Frontal cortex (tissue), 4 donors: ENCODE data around the gene PLEKHG4B. TPM values are rescaled to one million over a fixed set of nuclear protein-coding genes. Genes with fewer than 3 reads are reported as not detected.
"Not testable (repeated sequence)": the region's sequence is repeated elsewhere in the genome, so short reads cannot be mapped to it uniquely, and the experiment has no call there.

Source experiments
- DNase-seq, 2 donors: peaks; one replicate each; pipeline ENCODE4 v3.0.0; 2012; ENCODE audit warnings: low spot score in 2 of 2
- FAIRE-seq: peaks from 2 replicates; lab custom pipeline; 2012; peaks lifted over from hg19 to GRCh38; lab: Jason Lieb, UNC
- small RNA-seq: library from RNA; depleted of rRNA; stranded (forward); fragments of <200 nt; gene quantifications from one replicate; pipeline ENCODE3, GENCODE V24; 2014
- total RNA-seq: library from RNA; depleted of rRNA; stranded (reverse); fragments of >200 nt; gene quantifications from one replicate; pipeline ENCODE4 v1.2.3, GENCODE V29; 2014
- donor health status: control.
- donor health status: control.
- donor health status: control.

PLEKHG4B gene
- total RNA-seq, 1 donor from 2014 or later: 3.7 TPM

DNA sequence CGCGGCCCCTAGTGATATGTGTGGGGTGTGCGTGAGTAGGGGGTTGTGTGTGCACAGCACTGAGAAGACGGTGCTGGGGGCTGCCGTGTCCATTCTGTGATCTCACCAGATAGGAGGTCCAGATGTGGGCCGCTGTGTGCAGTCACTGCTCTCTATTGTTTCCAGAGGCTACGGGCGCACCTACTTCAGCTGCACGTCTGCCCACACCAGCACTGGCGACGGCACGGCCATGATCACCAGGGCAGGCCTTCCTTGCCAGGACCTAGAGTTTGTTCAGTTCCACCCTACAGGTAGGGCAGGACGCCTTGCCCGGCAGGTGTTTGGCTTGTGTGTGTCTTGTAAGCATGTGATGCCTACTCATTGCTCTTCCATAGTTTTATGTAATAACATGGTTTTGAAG, 138.7 kb downstream of the PLEKHG4B start:
- FAIRE-seq: no peak
- no peak for DNase-seq

DNA sequence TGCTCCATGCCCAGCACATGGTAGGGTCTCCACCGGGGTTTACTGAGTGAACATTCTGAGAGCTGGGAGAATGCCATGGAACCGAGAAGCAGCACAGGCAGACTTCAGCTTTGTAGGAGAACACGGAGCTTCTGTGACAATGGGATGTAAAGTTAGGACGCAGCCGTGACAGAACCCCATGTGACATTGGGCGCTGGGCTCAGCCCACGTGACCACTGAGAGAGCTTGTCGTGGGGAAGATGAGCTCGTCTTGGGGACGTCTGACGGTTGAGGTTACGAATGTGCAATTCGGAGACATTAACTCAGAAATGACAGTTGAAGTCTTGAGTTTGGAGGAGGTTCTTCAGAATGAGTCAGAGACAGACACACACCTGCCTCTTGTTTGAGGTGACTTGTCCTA, 139.7 kb downstream of the PLEKHG4B start:
- DNase-seq: no peak
- FAIRE-seq: no peak

DNA sequence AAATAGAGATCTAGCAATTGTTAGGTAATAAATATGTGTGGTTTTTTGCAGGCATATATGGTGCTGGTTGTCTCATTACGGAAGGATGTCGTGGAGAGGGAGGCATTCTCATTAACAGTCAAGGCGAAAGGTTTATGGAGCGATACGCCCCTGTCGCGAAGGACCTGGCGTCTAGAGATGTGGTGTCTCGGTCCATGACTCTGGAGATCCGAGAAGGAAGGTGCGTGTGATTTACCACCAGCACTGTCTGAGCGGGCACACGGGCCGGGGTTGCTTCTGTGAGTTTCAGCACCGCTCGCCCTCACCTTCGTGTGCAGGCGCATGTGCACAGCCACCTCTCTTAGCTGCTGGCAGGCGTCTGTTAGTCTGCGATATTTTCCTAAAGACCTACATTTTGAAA, 141.5 kb downstream of the PLEKHG4B start:
- not testable (repeated sequence) for FAIRE-seq, DNase-seq

DNA sequence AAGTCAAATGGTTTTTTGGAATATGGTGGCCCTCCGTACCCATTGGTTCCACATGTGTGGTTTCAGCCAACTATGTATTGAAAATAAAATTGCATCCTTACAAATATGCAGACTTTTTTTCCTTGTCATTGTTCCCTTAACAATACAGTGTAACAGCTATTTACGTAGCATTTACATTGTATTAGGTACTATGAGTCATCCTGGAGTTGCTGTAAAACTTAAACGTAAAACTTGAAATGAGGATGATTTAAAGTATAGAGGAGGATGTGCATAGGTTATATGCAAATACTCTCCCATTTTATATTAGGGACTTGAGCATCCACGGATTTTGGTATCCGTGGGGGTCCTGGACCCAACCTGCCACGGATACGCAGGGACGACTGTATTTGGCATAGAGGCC, 142.5 kb downstream of the PLEKHG4B start:
- FAIRE-seq (no peak), DNase-seq (no peak)

DNA sequence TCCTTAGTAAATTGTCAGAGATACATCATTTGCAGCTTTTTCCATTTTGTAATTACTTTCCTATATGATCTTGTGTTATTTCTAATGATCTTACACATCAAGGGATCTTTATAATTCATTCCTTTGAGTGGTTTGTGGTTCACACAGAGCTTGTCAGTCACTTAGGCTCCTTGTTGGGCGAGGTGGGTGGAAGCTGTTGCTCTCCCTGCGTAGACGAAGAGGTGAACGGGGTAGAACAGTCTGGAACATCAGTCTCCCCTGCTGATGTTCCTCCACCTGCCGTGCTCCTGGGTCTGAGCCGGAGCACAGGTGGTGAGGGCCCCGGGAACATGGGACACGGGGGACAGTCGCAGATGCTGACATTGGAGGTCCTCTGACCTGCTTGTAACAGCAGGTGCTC, 143.6 kb downstream of the PLEKHG4B start:
- DNase-seq, FAIRE-seq: not testable (repeated sequence)

DNA sequence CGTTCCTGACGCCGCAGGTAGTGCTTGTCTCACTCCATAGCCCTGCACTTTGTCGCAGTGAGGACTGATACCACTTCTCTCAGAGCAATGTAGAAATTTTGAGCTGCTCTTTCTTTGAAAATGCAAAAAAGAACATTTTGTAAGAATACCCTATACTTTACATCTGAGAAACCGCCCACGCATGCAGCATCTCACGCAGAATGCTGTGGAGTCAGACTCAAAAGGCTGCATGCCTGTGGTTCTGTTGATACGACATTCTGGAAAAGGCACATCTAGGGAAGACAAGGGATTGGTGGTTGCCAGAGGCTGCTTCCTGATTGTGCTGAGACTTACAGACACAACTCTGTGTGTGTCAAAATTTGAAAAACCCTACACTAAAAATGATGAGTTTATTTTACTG, 146.0 kb downstream of the PLEKHG4B start:
- not testable (repeated sequence) for DNase-seq, FAIRE-seq

Small RNA genes lying within 50 kb of the gene (small RNA-seq; reads per million reads assigned to genes)
- gene RF00019: not detected

Other genes with a start within 250 kb of the PLEKHG4B start
- 1.2 TPM for gene LRRC14B, start 99.3 kb downstream of the PLEKHG4B start, total RNA-seq
- 7.3 TPM for gene CCDC127, start 126.0 kb downstream of the PLEKHG4B start, total RNA-seq
- 68.1 TPM for gene SDHA, start 126.2 kb downstream of the PLEKHG4B start, total RNA-seq
- 49.7 TPM for gene PDCD6, start 179.5 kb downstream of the PLEKHG4B start, total RNA-seq
- gene AHRR, start 229.5 kb downstream of the PLEKHG4B start, total RNA-seq: 1.2 TPM